Nephron (organoid): Measurements from ENCODE around the gene CDH23.

Experiments used
- H3K27ac Mint-ChIP-seq, 3 experiments: 2 replicates each; pipeline ENCODE4 v1.8.0; 2020; ENCODE audit warnings: mixed read lengths in 3 of 3, mild to moderate bottlenecking in 2 of 3, moderate library complexity in 1 of 3
- H3K27me3 Mint-ChIP-seq: 2 replicates; pipeline ENCODE4 v1.8.0; 2021; ENCODE audit warnings: low read depth, mild to moderate bottlenecking, moderate library complexity, mixed read lengths
- H3K36me3 Mint-ChIP-seq: 2 replicates; pipeline ENCODE4 v1.8.0; 2020; ENCODE audit warnings: low read depth, mixed read lengths
- H3K4me1 Mint-ChIP-seq: 2 replicates; pipeline ENCODE4 v1.8.0; 2020; ENCODE audit warnings: mixed read lengths
- H3K4me3 Mint-ChIP-seq, 3 experiments: 2 replicates each; pipeline ENCODE4 v1.8.0; 2020; ENCODE audit warnings: mild to moderate bottlenecking in 3 of 3, mixed read lengths in 3 of 3, moderate library complexity in 2 of 3
- H3K9me3 Mint-ChIP-seq: 2 replicates; pipeline ENCODE4 v1.8.0; 2020; ENCODE audit warnings: mixed read lengths
- CTCF ChIP-seq, 3 experiments: fragments of 200-600 bp; sonication (generic); IDR thresholded peaks; one replicate each; pipeline ENCODE4 v1.5.0; 2021; ENCODE audit warnings: antibody characterized with exemption in 3 of 3; ENCODE audit not compliant: unreplicated experiment in 3 of 3

The CDH23 gene

GRCh38 chr10:71714592-71714991 lies 317.9 kb downstream of the CDH23 start:
- no peak overlapping the region for H3K4me3 Mint-ChIP-seq
- H3K9me3 Mint-ChIP-seq, result no peaks in the 10 kb centered on the region
- H3K4me1 Mint-ChIP-seq, result peaks cover 47% of the 10 kb centered on the region
- H3K36me3 Mint-ChIP-seq, result no peaks in the 10 kb centered on the region
- H3K27ac Mint-ChIP-seq, result peak overlapping the region in 2 of 3 experiments; percentile 86 to 99
- peaks cover 15% of the 10 kb centered on the region for H3K27me3 Mint-ChIP-seq
- no peak for TF ChIP-seq CTCF (IDR thresholded peaks at IDR 0.05; ENCODE audit: unreplicated experiment in 3 of 3)

GRCh38 chr10:71715026-71715425 lies 318.3 kb downstream of the CDH23 start:
- H3K9me3 Mint-ChIP-seq, result no peaks in the 10 kb centered on the region
- no peaks in the 10 kb centered on the region for H3K36me3 Mint-ChIP-seq
- H3K27ac Mint-ChIP-seq, result no peak overlapping the region
- H3K27me3 Mint-ChIP-seq, result peaks cover 15% of the 10 kb centered on the region
- H3K4me3 Mint-ChIP-seq, result no peak overlapping the region
- TF ChIP-seq CTCF (IDR thresholded peaks at IDR 0.05; ENCODE audit: unreplicated experiment in 3 of 3), result no peak
- H3K4me1 Mint-ChIP-seq, result peaks cover 42% of the 10 kb centered on the region

GRCh38 chr10:71715860-71716259 lies 319.1 kb downstream of the CDH23 start:
- Mint-ChIP-seq H3K36me3 (no peaks in the 10 kb centered on the region), H3K27me3 (peaks cover 15% of the 10 kb centered on the region), H3K27ac (no peak overlapping the region), H3K4me3 (no peak overlapping the region), H3K9me3 (no peaks in the 10 kb centered on the region), H3K4me1 (peaks cover 50% of the 10 kb centered on the region)
- TF ChIP-seq CTCF (IDR thresholded peaks at IDR 0.05; ENCODE audit: unreplicated experiment in 3 of 3), result no peak

- peaks cover 52% of the 10 kb centered on the region for H3K4me1 Mint-ChIP-seq
- no peak for TF ChIP-seq CTCF (IDR thresholded peaks at IDR 0.05; ENCODE audit: unreplicated experiment in 3 of 3)
- H3K36me3 Mint-ChIP-seq, result no peaks in the 10 kb centered on the region
- no peak overlapping the region for H3K4me3 Mint-ChIP-seq
- H3K9me3 Mint-ChIP-seq, result no peaks in the 10 kb centered on the region
- H3K27ac Mint-ChIP-seq, result no peak overlapping the region
- peaks cover 15% of the 10 kb centered on the region for H3K27me3 Mint-ChIP-seq
Measured at GRCh38 chr10:71716426-71716825, 319.7 kb downstream of the CDH23 start.

- peaks cover 15% of the 10 kb centered on the region for H3K27me3 Mint-ChIP-seq
- H3K4me3 Mint-ChIP-seq, result no peak overlapping the region
- no peak for TF ChIP-seq CTCF (IDR thresholded peaks at IDR 0.05; ENCODE audit: unreplicated experiment in 3 of 3)
- H3K27ac Mint-ChIP-seq, result peak overlapping the region; percentile 42 to 93 (median 88)
- no peaks in the 10 kb centered on the region for H3K9me3 Mint-ChIP-seq
- H3K4me1 Mint-ChIP-seq, result peaks cover 54% of the 10 kb centered on the region
- H3K36me3 Mint-ChIP-seq, result no peaks in the 10 kb centered on the region
Measured at GRCh38 chr10:71717056-71717455, 320.3 kb downstream of the CDH23 start.

DNA sequence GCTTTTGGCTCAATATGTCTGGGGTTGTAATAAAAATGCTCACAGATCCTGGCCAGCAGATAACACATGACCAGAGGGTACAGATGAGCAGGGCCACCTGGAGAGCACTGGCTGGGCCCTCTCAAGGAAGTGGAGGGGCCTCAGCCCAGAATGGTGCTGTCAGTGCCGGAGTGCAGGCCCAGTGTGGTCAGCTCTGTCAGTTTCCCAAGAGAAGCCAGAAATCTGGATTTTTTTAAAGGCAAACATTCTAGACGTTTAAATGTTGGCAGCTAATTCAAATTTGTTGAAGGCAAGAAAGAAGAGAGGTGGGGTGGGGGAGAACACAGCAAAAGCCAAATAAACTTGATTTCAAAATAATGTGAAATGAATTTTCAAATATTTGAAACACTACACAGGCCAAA lies 320.8 kb downstream of the CDH23 start:
- Mint-ChIP-seq H3K9me3 (no peaks in the 10 kb centered on the region), H3K4me3 (peak overlapping the region in 2 of 3 experiments; percentile 11 to 32), H3K36me3 (no peaks in the 10 kb centered on the region), H3K27ac (peak overlapping the region; percentile 42 to 93 (median 88)), H3K4me1 (peaks cover 51% of the 10 kb centered on the region), H3K27me3 (peaks cover 20% of the 10 kb centered on the region)
- no peak for TF ChIP-seq CTCF (IDR thresholded peaks at IDR 0.05; ENCODE audit: unreplicated experiment in 3 of 3)
